Mesendoderm (in vitro differentiated cells): ENCODE measurements around the gene USP32.
"Not testable (repeated sequence)": the region's sequence is repeated elsewhere in the genome, so short reads cannot be mapped to it uniquely, and the experiment has no call there.

Source experiments
- DNase-seq: peaks from one replicate; pipeline ENCODE4 v3.0.0; 2013
- H2AK5ac ChIP-seq: 2 replicates; pipeline ENCODE4 v1.6.1; 2013; ENCODE audit warnings: low read length, inconsistent platforms
- H2BK120ac ChIP-seq: 2 replicates; pipeline ENCODE4 v1.6.1; 2013; ENCODE audit warnings: low read depth, mild to moderate bottlenecking, low read length, moderate library complexity, mixed read lengths
- H2BK15ac ChIP-seq: replicated peaks from 2 replicates; pipeline ENCODE4 v1.6.1; 2013; ENCODE audit warnings: low read depth, mild to moderate bottlenecking, moderate library complexity
- H2BK5ac ChIP-seq: 2 replicates; pipeline ENCODE4 v1.6.1; 2013; ENCODE audit warnings: low read length, inconsistent platforms
- H3K18ac ChIP-seq: 2 replicates; pipeline ENCODE4 v1.6.1; 2013; ENCODE audit warnings: mild to moderate bottlenecking, low read length, mixed read lengths
- H3K23ac ChIP-seq: one replicate; pipeline ENCODE4 v1.6.1; 2013; ENCODE audit warnings: low read length
- H3K27ac ChIP-seq: 2 replicates; pipeline ENCODE4 v1.5.1; 2013; ENCODE audit warnings: low read depth, mild to moderate bottlenecking, inconsistent platforms, low read length, moderate library complexity
- H3K27me3 ChIP-seq: 2 replicates; pipeline ENCODE4 v1.6.1; 2013; ENCODE audit warnings: low read length, control low read depth, mild to moderate bottlenecking, inconsistent platforms; ENCODE audit not compliant: insufficient read depth, poor library complexity
- H3K36me3 ChIP-seq: 2 replicates; pipeline ENCODE4 v1.6.1; 2013; ENCODE audit warnings: low read length, inconsistent platforms; ENCODE audit not compliant: control insufficient read depth, insufficient read depth
- H3K4ac ChIP-seq: one replicate; pipeline ENCODE4 v1.6.1; 2013; ENCODE audit warnings: low read depth, mild to moderate bottlenecking, low read length, moderate library complexity
- H3K4me1 ChIP-seq: 2 replicates; pipeline ENCODE4 v1.6.1; 2013; ENCODE audit warnings: low read depth, low read length, inconsistent platforms; ENCODE audit not compliant: control insufficient read depth
- H3K4me2 ChIP-seq: 2 replicates; pipeline ENCODE4 v1.6.1; 2013; ENCODE audit warnings: low read length
- H3K4me3 ChIP-seq: 2 replicates; pipeline ENCODE4 v1.5.1; 2013; ENCODE audit warnings: mild to moderate bottlenecking, low read length
- H3K56ac ChIP-seq: one replicate; pipeline ENCODE4 v1.6.1; 2013; ENCODE audit warnings: low read length
- H3K79me1 ChIP-seq: 2 replicates; pipeline ENCODE4 v1.6.1; 2013; ENCODE audit warnings: low read length, inconsistent platforms
- H3K79me2 ChIP-seq: 2 replicates; pipeline ENCODE4 v1.6.1; 2013; ENCODE audit warnings: mild to moderate bottlenecking, low read length; ENCODE audit not compliant: control insufficient read depth, insufficient read depth
- H3K9ac ChIP-seq: 2 replicates; pipeline ENCODE4 v1.6.1; 2013; ENCODE audit warnings: low read length, inconsistent platforms
- H4K5ac ChIP-seq: one replicate; pipeline ENCODE4 v1.6.1; 2013; ENCODE audit warnings: low read length
- H4K8ac ChIP-seq: one replicate; pipeline ENCODE4 v1.6.1; 2013; ENCODE audit warnings: low read depth, mild to moderate bottlenecking, control low read depth, low read length, moderate library complexity
- WGBS: extraction: QIAGEN DNeasy Blood & Tissue Kit; methylation state at CpG from one replicate; pipeline ENCODE4 v1.1.7; 2013; ENCODE audit warnings: low lambda C conversion rate, missing lambda C conversion rate; ENCODE audit not compliant: insufficient coverage; ENCODE audit errors: extremely low coverage; 5-methylcytosine and 5-hydroxymethylcytosine counted together

Gene USP32

DNA sequence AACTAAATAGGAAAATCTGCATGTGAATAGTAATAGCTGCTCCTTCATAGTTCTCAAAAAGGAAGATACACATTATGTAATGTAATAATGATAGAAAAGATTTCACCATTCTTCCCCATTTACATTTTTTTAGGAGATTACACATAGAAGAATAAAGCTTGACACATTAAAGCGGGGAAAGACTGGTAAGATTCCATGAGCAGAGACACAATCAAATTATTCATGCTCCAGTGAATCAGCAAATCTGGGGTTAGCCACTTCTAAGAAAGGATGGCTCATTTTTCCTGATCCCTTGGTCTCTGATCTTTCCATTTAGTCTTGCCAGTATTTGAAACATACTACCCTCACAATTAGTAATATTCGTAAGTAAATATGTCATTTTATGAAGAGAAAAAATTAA is 160.2 kb downstream of the USP32 start:
- Histone ChIP-seq H2BK15ac (no peak overlapping the region), H3K79me2 (no peaks in the 10 kb centered on the region), H2BK5ac (no peak overlapping the region), H3K36me3 (no peaks in the 10 kb centered on the region), H4K5ac (no peak overlapping the region), H3K27me3 (no peaks in the 10 kb centered on the region), H3K4ac (no peak overlapping the region), H2BK120ac (no peak overlapping the region), H4K8ac (no peak overlapping the region), H3K79me1 (no peaks in the 10 kb centered on the region), H3K18ac (no peak overlapping the region), H3K27ac (no peak overlapping the region), H2AK5ac (no peak overlapping the region), H3K9ac (no peak overlapping the region), H3K56ac (no peak overlapping the region), H3K4me1 (no peaks in the 10 kb centered on the region), H3K23ac (no peak overlapping the region), H3K4me3 (no peak overlapping the region), H3K4me2 (no peak overlapping the region)
- no peak for DNase-seq
- no CpG with 5 or more reads among the region's 2 CpGs for WGBS

DNA sequence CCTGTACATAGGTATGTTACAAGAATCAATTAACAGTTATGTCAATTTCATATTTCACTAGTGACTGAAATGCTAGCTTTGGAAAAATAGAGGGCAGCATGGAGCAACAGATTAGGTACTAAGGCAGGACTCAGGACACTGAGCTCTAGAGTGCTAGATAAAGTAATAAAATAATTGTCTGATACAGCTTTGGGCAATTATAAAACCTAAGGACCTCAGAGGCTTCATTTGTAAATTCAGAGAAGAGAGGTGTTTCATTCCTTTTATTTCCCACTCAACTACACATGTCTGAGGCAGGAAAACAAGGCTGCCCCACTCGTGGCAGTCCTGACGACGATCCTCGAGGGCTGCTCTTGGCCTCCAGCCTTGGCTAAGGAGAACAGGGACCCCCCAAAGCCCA is 160.7 kb downstream of the USP32 start:
- H2AK5ac ChIP-seq = no peak overlapping the region
- H4K8ac ChIP-seq = no peak overlapping the region
- no peaks in the 10 kb centered on the region for H3K27me3 ChIP-seq
- H3K4me3 ChIP-seq = no peak overlapping the region
- no peaks in the 10 kb centered on the region for H3K4me1 ChIP-seq
- no peak overlapping the region for H3K27ac ChIP-seq
- H2BK5ac ChIP-seq = no peak overlapping the region
- no peak overlapping the region for H3K23ac ChIP-seq
- H3K79me2 ChIP-seq = no peaks in the 10 kb centered on the region
- no peak overlapping the region for H4K5ac ChIP-seq
- no peak overlapping the region for H2BK120ac ChIP-seq
- H3K56ac ChIP-seq = no peak overlapping the region
- H3K79me1 ChIP-seq = no peaks in the 10 kb centered on the region
- no peak overlapping the region for H2BK15ac ChIP-seq
- H3K36me3 ChIP-seq = no peaks in the 10 kb centered on the region
- H3K9ac ChIP-seq = no peak overlapping the region
- H3K4ac ChIP-seq = no peak overlapping the region
- no peak overlapping the region for H3K4me2 ChIP-seq
- WGBS = no CpG with 5 or more reads among the region's 4 CpGs
- peak; percentile 14 for DNase-seq
- H3K18ac ChIP-seq = no peak overlapping the region

DNA sequence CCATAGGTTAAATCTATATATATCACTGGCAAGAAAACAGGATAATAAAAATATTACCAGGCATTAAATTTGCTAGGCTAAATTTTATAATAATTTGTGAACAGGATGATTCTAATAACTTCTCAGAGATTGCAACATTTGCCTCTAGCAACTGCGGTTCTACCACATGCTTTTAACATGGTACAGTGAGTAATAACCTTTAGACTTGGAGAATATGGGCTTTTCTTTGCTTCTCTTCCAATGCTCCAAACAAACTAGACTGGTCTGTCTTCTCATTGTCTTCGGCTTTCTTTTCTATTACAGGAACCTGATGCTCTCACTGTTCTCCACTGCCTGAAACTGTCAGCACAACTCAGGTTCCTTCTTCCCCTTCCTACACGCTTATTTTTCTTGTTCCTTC is 161.6 kb downstream of the USP32 start:
- no peak overlapping the region for H3K4ac ChIP-seq
- H2BK5ac ChIP-seq = no peak overlapping the region
- no CpG with 5 or more reads among the region's 3 CpGs for WGBS
- no peaks in the 10 kb centered on the region for H3K79me2 ChIP-seq
- H2BK120ac ChIP-seq = no peak overlapping the region
- no peaks in the 10 kb centered on the region for H3K79me1 ChIP-seq
- H3K18ac ChIP-seq = no peak overlapping the region
- no peak overlapping the region for H3K9ac ChIP-seq
- no peak overlapping the region for H3K4me3 ChIP-seq
- DNase-seq = no peak
- no peak overlapping the region for H2AK5ac ChIP-seq
- H2BK15ac ChIP-seq = no peak overlapping the region
- H4K8ac ChIP-seq = no peak overlapping the region
- no peak overlapping the region for H3K56ac ChIP-seq
- no peak overlapping the region for H3K4me2 ChIP-seq
- no peaks in the 10 kb centered on the region for H3K4me1 ChIP-seq
- H3K27ac ChIP-seq = no peak overlapping the region
- no peaks in the 10 kb centered on the region for H3K36me3 ChIP-seq
- H3K23ac ChIP-seq = no peak overlapping the region
- H3K27me3 ChIP-seq = no peaks in the 10 kb centered on the region
- H4K5ac ChIP-seq = no peak overlapping the region

DNA sequence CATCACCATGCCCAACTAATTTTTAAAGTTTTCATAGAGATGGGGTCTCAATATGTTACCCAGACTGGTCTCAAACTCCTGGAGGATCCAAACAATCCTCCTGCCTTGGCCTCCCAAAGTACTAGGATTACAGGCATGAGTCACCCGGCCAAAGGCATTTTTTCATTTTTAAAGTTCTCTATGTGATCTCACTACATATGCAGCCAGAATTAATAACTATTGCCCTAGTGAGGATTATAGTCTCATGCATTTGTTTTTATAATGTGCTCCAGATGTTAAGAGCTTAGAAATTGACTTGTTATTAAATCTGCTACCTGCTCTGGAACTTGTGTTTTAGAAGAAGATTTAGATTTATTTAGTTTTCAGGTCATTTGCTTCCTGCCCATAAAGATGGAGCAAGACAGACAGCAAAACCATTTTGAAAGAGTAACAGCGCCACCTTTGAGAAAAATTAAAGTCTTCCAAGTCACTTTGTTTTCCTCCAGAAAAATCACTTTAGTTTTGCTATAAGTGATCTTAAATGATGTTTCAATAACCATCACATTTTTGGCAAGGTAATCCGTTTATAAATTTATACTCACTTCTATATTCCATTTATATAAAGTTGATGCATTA is 162.6 kb downstream of the USP32 start:
- no peak overlapping the region for H3K18ac ChIP-seq
- no peak overlapping the region for H2AK5ac ChIP-seq
- no peak overlapping the region for H3K27ac ChIP-seq
- H4K5ac ChIP-seq = no peak overlapping the region
- no peak overlapping the region for H2BK5ac ChIP-seq
- H2BK15ac ChIP-seq = no peak overlapping the region
- DNase-seq = peak; percentile 7
- H4K8ac ChIP-seq = no peak overlapping the region
- no peaks in the 10 kb centered on the region for H3K79me2 ChIP-seq
- H3K4ac ChIP-seq = no peak overlapping the region
- H3K23ac ChIP-seq = no peak overlapping the region
- WGBS = 100% methylated on average over 1 of the region's 3 CpGs
- H3K79me1 ChIP-seq = no peaks in the 10 kb centered on the region
- H2BK120ac ChIP-seq = no peak overlapping the region
- H3K9ac ChIP-seq = no peak overlapping the region
- H3K4me1 ChIP-seq = no peaks in the 10 kb centered on the region
- H3K4me2 ChIP-seq = no peak overlapping the region
- H3K4me3 ChIP-seq = no peak overlapping the region
- no peaks in the 10 kb centered on the region for H3K36me3 ChIP-seq
- H3K27me3 ChIP-seq = no peaks in the 10 kb centered on the region
- no peak overlapping the region for H3K56ac ChIP-seq

DNA sequence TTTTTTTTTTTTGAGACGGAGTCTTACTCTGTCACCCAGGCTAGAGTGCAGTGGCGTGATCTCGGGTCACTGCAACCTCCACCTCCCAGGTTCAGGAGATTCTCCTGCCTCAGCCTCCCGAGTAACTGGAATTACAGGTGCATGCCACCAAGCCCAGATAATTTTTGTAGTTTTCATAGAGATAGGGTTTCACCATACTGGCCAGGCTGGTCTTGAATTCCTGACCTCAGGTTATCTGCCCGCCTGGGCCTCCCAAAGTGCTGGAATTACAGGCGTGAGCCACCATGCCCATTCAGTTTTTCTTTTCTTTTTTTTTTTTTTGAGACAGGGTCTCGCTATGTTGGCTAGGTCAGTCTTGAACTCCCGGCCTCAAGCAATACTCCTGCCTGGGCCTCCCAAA is 164.7 kb downstream of the USP32 start:
- H3K36me3 ChIP-seq, H3K18ac ChIP-seq, H3K23ac ChIP-seq, DNase-seq, H2AK5ac ChIP-seq, H3K4me1 ChIP-seq, H4K8ac ChIP-seq, H4K5ac ChIP-seq, H3K56ac ChIP-seq, H3K4me3 ChIP-seq, H2BK120ac ChIP-seq, H2BK15ac ChIP-seq, H3K4me2 ChIP-seq, H3K27ac ChIP-seq, H3K9ac ChIP-seq, H3K79me2 ChIP-seq, H2BK5ac ChIP-seq, H3K79me1 ChIP-seq, H3K27me3 ChIP-seq, H3K4ac ChIP-seq: not testable (repeated sequence)
- no CpG with 5 or more reads among the region's 8 CpGs for WGBS

DNA sequence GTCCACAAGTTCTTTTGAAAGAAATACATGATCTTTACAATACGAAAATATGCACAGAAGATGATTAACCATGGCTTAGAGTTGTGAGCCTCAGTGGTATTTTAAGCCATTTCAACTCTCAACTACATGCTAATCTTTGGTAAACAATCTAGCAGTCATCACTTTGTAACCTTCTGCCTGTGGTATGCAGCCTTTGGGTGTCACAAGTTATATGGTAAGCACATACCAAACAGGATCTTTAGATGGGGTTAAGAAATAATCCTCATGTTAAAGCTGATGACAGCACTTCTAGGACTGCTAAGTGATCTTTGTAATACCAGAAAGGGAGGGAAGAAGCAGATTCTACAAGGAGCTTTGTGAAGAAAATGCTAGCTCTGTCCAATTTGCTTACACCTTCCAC is 167.9 kb downstream of the USP32 start:
- H3K4ac ChIP-seq = no peak overlapping the region
- no peak overlapping the region for H2AK5ac ChIP-seq
- DNase-seq = peak; percentile 47
- H3K79me1 ChIP-seq = no peaks in the 10 kb centered on the region
- no peak overlapping the region for H3K27ac ChIP-seq
- H4K8ac ChIP-seq = no peak overlapping the region
- no peak overlapping the region for H3K23ac ChIP-seq
- H3K79me2 ChIP-seq = no peaks in the 10 kb centered on the region
- no peak overlapping the region for H3K18ac ChIP-seq
- H2BK5ac ChIP-seq = no peak overlapping the region
- H3K27me3 ChIP-seq = no peaks in the 10 kb centered on the region
- no peak overlapping the region for H4K5ac ChIP-seq
- H3K9ac ChIP-seq = no peak overlapping the region
- no peaks in the 10 kb centered on the region for H3K36me3 ChIP-seq
- no peak overlapping the region for H2BK15ac ChIP-seq
- no peak overlapping the region for H2BK120ac ChIP-seq
- no peak overlapping the region for H3K4me2 ChIP-seq
- H3K4me3 ChIP-seq = no peak overlapping the region
- H3K56ac ChIP-seq = no peak overlapping the region
- no peaks in the 10 kb centered on the region for H3K4me1 ChIP-seq
- WGBS = no CpG with 5 or more reads among the region's 1 CpG
